Activated CD8-positive, alpha-beta memory T cell treated with anti-CD3 and anti-CD28 coated beads, Interleukin-2, amount 50 U/mL, for 4 hours (primary cell): Measurements from ENCODE around the gene AWAT2.

Source experiments
- DNase-seq: peaks from one replicate; pipeline ENCODE4 v3.0.0-alpha.2; 2020

Gene AWAT2

GRCh38 chrX:70049925-70050324, at the start of gene AWAT2:
Gene AWAT2, minus strand, starts transcription at chrX:70049938. Its CDS starts 6 bp downstream, at chrX:70049932.
- DNase-seq: no peak

- DNase-seq: no peak
These were observed 46.3 kb upstream of the AWAT2 start for GRCh38 chrX:70096052-70096451.

GRCh38 chrX:70092247-70092646, 42.5 kb upstream of the AWAT2 start:
- no peak for DNase-seq

GRCh38 chrX:70089604-70090297, 40.0 kb upstream of the AWAT2 start:
- no peak for DNase-seq

- no peak for DNase-seq
These were observed 39.0 kb upstream of the AWAT2 start for GRCh38 chrX:70088751-70089150.

- DNase-seq: no peak
These were observed 38.3 kb upstream of the AWAT2 start for GRCh38 chrX:70087857-70088630.

GRCh38 chrX:70084592-70085240, 35.0 kb upstream of the AWAT2 start:
- no peak for DNase-seq

GRCh38 chrX:70082723-70083122, 33.0 kb upstream of the AWAT2 start:
- no peak for DNase-seq

- no peak for DNase-seq
These were observed 30.1 kb upstream of the AWAT2 start for GRCh38 chrX:70079870-70080269.

- no peak for DNase-seq
These were observed 29.6 kb upstream of the AWAT2 start for GRCh38 chrX:70079297-70079696.

GRCh38 chrX:70066646-70067045, 16.9 kb upstream of the AWAT2 start:
- no peak for DNase-seq

- DNase-seq: no peak
These were observed 13.3 kb upstream of the AWAT2 start for GRCh38 chrX:70062961-70063550.

GRCh38 chrX:70062076-70062475, 12.3 kb upstream of the AWAT2 start, which contains the start of gene OTUD6A:
Gene OTUD6A, plus strand, starts transcription at chrX:70062457. Its CDS starts 68 bp downstream, at chrX:70062525.
- DNase-seq: no peak

- DNase-seq: no peak
These were observed 4.7 kb upstream of the AWAT2 start for GRCh38 chrX:70054391-70054790.

GRCh38 chrX:70052895-70053615, 3.3 kb upstream of the AWAT2 start:
- DNase-seq: no peak

GRCh38 chrX:70049406-70049805, 332 bp downstream of the AWAT2 start:
- DNase-seq: no peak

- DNase-seq: no peak
These were observed 2.8 kb downstream of the AWAT2 start for GRCh38 chrX:70046978-70047377.

- DNase-seq: no peak
These were observed 5.0 kb downstream of the AWAT2 start for GRCh38 chrX:70044541-70045245.

- DNase-seq: no peak
These were observed 6.1 kb downstream of the AWAT2 start for GRCh38 chrX:70043685-70044084.

GRCh38 chrX:70042399-70043371, 7.1 kb downstream of the AWAT2 start:
- DNase-seq: no peak

- DNase-seq: no peak
These were observed 7.7 kb downstream of the AWAT2 start for GRCh38 chrX:70041993-70042392.
